GM21526 (cell line): ENCODE measurements around the gene COL6A2.

Experiments
- ATAC-seq: cut with Tn5 transposase; IDR thresholded peaks from one replicate; pipeline ENCODE4 v1.9.1; 2021; ENCODE audit warnings: moderate library complexity; ENCODE audit not compliant: unreplicated experiment, low FRiP score

The COL6A2 gene

GRCh38 chr21:46110499-46111192, 12.7 kb downstream of the COL6A2 start:
- ATAC-seq = no peak

- no peak for ATAC-seq
Observed at GRCh38 chr21:46111193-46111571, 13.3 kb downstream of the COL6A2 start.

DNA sequence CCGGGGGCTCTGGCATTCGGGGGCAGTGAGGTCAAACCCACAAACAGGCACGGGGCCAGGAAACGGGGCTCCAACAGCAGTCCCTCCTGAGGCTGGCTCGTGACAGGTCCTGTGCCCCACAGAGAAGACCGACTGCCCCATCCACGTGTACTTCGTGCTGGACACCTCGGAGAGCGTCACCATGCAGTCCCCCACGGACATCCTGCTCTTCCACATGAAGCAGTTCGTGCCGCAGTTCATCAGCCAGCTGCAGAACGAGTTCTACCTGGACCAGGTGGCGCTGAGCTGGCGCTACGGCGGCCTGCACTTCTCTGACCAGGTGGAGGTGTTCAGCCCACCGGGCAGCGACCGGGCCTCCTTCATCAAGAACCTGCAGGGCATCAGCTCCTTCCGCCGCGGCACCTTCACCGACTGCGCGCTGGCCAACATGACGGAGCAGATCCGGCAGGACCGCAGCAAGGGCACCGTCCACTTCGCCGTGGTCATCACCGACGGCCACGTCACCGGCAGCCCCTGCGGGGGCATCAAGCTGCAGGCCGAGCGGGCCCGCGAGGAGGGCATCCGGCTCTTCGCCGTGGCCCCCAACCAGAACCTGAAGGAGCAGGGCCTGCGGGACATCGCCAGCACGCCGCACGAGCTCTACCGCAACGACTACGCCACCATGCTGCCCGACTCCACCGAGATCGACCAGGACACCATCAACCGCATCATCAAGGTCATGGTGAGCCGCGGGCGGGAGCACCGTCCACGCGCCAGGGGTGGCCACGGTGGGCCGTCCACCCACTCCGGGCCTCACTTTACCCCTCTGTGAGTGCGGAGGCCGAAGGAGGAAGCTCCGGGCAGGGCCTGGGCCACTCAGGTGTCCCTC, 14.2 kb downstream of the COL6A2 start:
- ATAC-seq = no peak

GRCh38 chr21:46112725-46113215, 14.9 kb downstream of the COL6A2 start:
- no peak for ATAC-seq

GRCh38 chr21:46113497-46114176, 15.7 kb downstream of the COL6A2 start:
- ATAC-seq = no peak

DNA sequence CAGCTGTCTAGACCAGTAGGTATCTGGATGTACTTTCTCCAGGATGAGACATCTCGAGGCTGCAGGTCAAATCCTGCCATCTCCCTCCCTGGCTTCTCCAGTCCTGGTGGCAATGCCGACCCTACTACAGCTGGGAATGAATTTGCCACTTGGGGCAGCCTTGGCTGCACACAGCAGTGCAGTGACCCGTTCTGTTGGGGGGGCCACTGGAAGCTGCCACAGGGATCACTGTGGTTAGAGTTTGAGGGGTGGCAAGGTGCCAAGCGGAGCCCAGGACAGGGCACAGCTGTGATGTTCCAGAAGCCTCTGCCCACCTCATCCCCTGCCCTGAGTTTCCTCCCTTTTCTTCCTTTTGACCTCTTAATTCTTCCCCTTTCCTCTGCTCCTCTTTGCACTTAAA, 17.1 kb downstream of the COL6A2 start:
- ATAC-seq = no peak

DNA sequence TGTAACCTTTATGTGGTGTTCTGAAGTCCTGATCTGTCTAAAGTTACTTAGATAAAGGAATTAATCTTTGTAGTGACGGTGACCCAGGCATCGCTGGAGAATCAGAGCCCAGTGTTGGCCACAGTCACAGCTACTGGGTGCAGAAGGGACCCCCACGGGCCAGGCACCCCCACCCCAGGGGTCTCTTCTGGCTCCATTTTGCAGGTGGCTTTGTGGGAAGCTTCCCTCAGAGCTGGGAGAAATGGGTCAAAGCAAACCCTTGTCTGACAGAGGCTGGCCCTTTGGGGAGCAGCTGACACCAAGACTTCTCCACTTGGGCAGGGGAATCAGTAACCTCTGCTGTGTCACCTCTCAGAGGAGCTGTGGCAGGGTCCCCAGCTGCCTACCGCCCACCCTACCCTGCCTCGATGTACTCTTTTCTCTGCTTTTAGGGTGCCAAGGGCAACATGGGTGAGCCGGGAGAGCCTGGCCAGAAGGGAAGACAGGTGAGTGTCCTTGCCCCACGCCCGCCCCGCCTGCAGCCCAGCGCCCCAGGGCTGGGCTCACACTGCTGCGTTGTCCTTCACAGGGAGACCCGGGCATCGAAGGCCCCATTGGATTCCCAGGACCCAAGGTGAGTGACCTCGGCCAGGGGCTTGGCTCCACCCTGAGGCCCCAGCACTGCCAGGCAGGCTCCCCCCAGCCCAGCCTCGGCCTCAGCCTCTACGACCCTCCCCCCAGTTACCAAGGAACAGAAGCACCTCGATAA, 17.7 kb downstream of the COL6A2 start:
- ATAC-seq = no peak

- no peak for ATAC-seq
Observed at GRCh38 chr21:46116189-46116775, 18.4 kb downstream of the COL6A2 start.

DNA sequence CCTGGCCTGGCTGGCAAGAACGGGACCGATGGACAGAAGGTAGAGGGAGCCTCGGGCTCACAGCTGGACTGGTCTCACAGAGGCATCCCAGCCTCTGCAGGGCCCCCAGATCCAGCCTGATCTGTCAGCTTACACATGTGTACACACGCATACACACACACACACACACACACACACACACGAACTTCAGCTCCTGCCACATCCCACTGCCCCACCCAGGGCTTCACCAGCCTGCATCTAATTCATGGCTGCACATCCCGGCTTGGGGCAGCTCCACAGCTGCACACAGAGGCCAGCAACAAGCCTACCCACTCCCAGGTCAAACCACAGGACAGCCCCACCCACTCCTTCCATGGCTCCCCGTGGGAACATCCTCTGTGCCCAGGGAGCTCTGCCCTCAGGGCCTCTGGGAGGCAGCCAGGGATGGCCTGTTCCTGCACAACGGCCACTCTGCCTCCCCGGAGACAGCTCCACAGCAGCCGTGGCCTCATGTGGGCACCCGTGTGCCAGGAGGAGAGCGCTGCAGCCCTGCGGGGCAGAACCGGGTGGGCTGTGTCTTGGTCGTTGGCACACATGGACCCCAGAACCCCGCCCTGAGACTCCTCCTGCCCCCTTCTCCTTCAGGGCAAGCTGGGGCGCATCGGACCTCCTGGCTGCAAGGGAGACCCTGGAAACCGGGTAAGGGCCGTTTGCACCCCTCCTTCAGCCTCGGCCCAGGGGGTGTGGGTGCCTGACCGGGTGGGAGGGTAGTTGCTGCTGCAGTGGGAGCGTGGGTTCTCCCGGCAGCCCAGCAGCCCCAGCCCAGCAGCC, 19.1 kb downstream of the COL6A2 start:
- ATAC-seq = no peak

GRCh38 chr21:46117586-46118315, 19.8 kb downstream of the COL6A2 start:
- ATAC-seq = no peak

DNA sequence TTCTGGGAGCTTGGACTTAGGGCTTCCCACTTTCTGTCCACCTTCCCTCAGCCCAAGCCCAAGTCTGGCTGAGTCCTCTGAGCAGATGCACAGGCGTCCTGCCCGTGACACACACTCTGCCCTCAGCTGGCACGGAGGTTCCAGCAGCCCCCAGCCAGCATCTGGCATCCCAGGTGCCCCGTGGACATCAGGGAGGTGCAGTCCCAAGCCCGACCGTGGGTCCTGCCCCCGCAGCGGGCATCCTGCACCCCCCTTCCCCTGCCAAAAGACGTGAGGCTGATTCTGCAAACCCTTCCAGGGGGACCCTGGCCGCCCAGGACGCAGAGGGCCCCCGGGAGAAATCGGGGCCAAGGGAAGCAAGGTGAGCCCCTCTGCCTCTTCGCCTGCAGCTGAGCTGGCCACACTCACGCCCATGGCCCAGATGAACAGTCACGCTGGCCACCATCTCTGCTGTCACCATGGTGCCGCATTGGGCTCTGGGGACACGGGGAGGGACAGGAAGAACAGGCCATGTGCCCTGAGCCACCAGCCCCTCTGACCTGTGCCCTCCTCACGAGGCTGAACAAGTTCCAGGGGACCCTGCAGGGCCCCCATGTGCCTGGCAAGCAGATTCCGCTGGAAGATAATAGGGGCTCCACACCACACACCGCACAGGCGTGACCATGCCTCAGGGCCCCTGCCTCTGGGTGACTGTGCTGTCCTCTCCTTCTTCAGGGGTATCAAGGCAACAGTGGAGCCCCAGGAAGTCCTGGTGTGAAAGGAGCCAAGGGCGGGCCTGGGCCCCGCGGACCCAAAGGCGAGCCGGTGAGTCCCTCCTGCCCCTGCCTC, 20.6 kb downstream of the COL6A2 start:
- no peak for ATAC-seq

- ATAC-seq = no peak
Observed at GRCh38 chr21:46119144-46119636, 21.3 kb downstream of the COL6A2 start.

DNA sequence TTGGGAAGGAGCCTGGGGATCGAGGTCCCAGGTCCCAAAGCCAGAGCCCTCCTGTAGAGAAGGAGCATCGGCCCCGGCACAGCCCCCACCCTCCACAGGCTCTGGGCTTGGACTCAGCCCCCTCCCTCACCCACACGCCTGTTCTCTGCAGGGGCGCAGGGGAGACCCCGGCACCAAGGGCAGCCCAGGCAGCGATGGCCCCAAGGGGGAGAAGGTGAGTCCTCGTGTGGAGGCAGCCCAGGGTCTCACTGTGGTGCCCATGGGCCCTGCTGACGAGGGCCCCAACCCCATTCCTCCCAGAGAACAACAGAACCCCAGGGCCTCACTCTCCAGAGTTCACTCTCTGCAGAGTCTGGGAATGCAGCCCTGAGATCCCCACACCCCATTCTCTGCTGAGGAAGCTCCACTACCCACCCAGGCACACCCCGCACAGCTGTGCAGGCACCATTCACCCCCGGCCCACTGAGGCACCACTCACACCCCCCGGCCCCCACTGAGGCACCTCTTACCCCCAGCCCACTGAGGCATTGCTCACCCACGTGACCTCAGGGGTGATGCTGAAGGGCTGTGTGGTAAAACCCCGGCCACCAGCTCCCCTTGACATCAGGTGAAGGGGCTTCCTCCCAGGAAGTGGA, 21.8 kb downstream of the COL6A2 start:
- ATAC-seq = no peak

DNA sequence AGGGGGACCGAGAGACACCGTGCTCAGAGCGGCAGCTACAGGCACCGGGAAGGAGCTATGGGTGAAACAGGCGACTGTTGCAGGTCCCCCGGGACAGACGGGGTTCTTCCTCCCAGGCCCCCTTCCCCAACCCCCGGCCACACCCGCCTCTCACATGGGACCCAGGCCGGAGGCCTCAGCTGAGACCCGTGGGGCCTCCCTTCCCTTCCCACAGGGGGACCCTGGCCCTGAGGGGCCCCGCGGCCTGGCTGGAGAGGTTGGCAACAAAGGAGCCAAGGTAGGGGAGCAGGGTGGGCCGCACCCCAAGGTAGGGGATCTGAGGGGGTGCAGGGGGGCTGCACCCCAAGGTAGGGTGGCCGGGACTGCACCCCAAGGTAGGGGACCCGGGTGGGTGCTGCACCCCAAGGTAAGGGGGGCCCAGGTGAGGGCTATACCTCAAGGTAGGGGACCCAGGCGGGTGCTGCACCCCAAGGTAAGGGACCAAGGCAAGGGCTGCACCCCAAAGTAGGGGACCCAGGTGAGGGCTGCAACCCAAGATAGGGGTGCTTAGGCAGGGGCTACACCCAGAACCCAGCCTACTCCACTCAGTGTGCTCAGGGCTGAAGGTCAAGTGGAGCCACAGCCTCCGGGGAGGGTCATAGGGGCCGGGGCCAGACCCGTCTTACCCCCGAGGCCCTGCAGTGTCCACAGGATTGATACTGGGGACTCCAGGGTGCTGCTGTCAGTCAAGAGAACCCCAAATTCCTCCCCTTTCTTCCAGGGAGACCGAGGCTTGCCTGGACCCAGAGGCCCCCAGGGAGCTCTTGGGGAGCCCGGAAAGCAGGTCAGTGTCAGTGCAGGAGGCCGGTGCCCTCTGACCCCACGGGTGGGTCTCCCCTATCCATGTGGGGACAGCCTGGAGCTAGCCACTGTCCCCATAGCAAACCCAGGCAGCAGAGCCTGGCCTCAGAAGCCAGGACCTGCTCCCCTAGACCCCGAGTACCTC, 22.7 kb downstream of the COL6A2 start:
- no peak for ATAC-seq

GRCh38 chr21:46121286-46122221, 23.6 kb downstream of the COL6A2 start:
- ATAC-seq = no peak
